ENCODE measurements around the gene ATP5IF1.

Gene ATP5IF1

GRCh38 chr1:28208818-28209441 lies 27.0 kb upstream of the ATP5IF1 start:
- DNase-seq = peak; percentile 70 to 75

DNA sequence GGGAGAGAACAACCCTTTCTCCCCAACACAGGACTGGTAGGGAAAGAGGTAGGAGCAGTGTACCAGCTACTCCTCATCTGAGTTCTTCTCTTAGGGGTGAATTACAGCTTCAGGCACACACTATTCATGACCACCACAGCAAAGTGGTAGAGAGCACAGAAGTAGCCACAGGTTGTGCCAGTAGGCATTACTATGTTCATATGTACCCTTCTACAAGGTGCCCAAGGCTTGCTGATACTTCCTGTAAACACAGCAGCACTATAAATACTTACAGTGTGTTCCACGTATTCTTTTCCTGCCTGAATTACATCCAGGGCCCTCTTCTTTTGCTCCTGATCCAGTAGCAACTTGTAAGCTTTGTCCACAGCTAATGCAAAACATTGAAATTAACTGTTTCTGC lies 26.2 kb upstream of the ATP5IF1 start:
- no peak for DNase-seq
- no peak for TF ChIP-seq POLR2A (IDR thresholded peaks at IDR 0.05; ENCODE audit: low read length)

More at GRCh38 chr1:28208818-28209441, 27.0 kb upstream of the ATP5IF1 start:
- TF ChIP-seq POLR2A (IDR thresholded peaks at IDR 0.05; ENCODE audit: low read length) = no peak
- no peak for TF ChIP-seq GATA1 (IDR thresholded peaks at IDR 0.05; ENCODE audit: low read depth, low read length)

DNA sequence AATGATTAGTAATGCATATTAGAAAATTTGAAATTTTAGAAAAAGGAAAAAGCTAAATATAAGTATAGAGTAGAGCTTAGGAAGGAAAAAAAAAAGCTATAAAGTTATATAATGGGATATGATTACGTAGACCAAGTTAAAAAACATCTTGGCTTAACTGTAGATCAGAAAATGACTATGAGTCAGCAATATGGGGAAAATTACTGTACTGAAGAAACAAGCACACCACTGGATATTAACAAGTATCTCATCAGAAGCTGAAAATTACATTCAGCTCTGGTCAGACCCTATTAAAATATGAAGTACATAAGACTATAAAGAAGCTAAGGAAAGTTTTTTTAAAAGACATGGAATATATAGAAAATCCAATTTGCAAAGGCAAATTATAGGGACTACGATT lies 22.6 kb upstream of the ATP5IF1 start:
- no peak for TF ChIP-seq POLR2A (IDR thresholded peaks at IDR 0.05; ENCODE audit: low read length)
- TF ChIP-seq GATA1 (IDR thresholded peaks at IDR 0.05; ENCODE audit: low read depth, low read length) = no peak
- DNase-seq = peak in 1 of 2 experiments; percentile 54

- DNase-seq = no peak
- no peak for TF ChIP-seq GATA1 (IDR thresholded peaks at IDR 0.05; ENCODE audit: low read depth, low read length)
- TF ChIP-seq POLR2A (IDR thresholded peaks at IDR 0.05; ENCODE audit: low read length) = no peak
Measured at GRCh38 chr1:28229089-28229488, 6.8 kb upstream of the ATP5IF1 start.

GRCh38 chr1:28229996-28230395 lies 5.9 kb upstream of the ATP5IF1 start:
- no peak for DNase-seq
- TF ChIP-seq POLR2A (IDR thresholded peaks at IDR 0.05; ENCODE audit: low read length) (no peak), GATA1 (IDR thresholded peaks at IDR 0.05; ENCODE audit: low read depth, low read length) (no peak)

DNA sequence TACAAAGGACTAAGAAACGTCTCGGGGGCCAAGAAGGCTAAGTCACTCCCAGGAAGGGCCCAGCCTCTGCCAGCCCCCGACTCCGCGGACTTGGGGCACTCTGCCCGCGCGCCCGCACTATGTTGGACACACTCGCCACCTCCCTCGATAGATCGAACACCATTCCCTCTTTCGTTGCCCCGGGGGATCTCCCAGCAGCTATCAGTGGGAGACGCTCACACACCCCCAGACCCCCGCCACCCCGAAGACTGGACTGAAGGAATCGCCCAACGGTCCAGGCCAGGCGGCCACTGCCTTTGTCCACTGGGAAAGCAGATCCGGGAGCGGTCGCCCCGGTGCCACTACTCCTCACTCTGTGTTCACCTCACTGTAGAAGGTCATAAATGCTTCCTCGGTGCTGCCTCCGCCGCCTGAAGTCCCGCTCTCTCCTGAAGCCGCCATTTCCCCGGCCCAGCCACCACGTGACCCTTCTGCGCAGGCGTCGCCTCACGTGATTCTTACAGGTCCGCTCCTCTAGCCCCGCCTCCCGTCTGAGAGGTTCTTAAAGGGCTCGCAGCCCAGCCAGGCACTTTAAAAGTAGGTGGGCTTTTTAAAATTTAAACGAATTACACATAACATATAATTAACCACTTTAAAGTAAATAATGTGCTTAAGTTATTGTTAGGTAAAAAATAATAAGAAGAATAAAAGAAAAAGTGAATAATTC lies 3.2 kb upstream of the ATP5IF1 start, which contains the start of gene DNAJC8:
DNAJC8 (minus strand) TSS at position 472 of the 706 bp plus-strand sequence; CDS start at position 441, 31 bp downstream.
- DNase-seq = peak; percentile 95 to 97
- TF ChIP-seq GATA1 (IDR thresholded peaks at IDR 0.05; ENCODE audit: low read depth, low read length) (no peak), POLR2A (IDR thresholded peaks at IDR 0.05; ENCODE audit: low read length) (peak; percentile 92)

- TF ChIP-seq POLR2A (IDR thresholded peaks at IDR 0.05; ENCODE audit: low read length) (no peak), GATA1 (IDR thresholded peaks at IDR 0.05; ENCODE audit: low read depth, low read length) (no peak)
- DNase-seq = no peak
Measured at GRCh38 chr1:28233264-28233606, 2.7 kb upstream of the ATP5IF1 start.

- peak; percentile 83 to 93 for DNase-seq
- no peak for TF ChIP-seq POLR2A (IDR thresholded peaks at IDR 0.05; ENCODE audit: low read length)
- no peak for TF ChIP-seq GATA1 (IDR thresholded peaks at IDR 0.05; ENCODE audit: low read depth, low read length)
Measured at GRCh38 chr1:28236656-28237322, 865 bp downstream of the ATP5IF1 start.

GRCh38 chr1:28239004-28239403 lies 3.1 kb downstream of the ATP5IF1 start:
- DNase-seq = no peak
- TF ChIP-seq POLR2A (IDR thresholded peaks at IDR 0.05; ENCODE audit: low read length) (no peak), GATA1 (IDR thresholded peaks at IDR 0.05; ENCODE audit: low read depth, low read length) (no peak)

GRCh38 chr1:28240024-28240423 lies 4.1 kb downstream of the ATP5IF1 start:
- no peak for DNase-seq
- TF ChIP-seq GATA1 (IDR thresholded peaks at IDR 0.05; ENCODE audit: low read depth, low read length) (no peak), POLR2A (IDR thresholded peaks at IDR 0.05; ENCODE audit: low read length) (peak; percentile 14)

GRCh38 chr1:28241638-28242241 lies 5.8 kb downstream of the ATP5IF1 start:
- DNase-seq = no peak
- TF ChIP-seq POLR2A (IDR thresholded peaks at IDR 0.05; ENCODE audit: low read length) (no peak), GATA1 (IDR thresholded peaks at IDR 0.05; ENCODE audit: low read depth, low read length) (no peak)

- TF ChIP-seq POLR2A (IDR thresholded peaks at IDR 0.05; ENCODE audit: low read length) (peak; percentile 22), GATA1 (IDR thresholded peaks at IDR 0.05; ENCODE audit: low read depth, low read length) (no peak)
- no peak for DNase-seq
Measured at GRCh38 chr1:28243685-28244311, 7.9 kb downstream of the ATP5IF1 start.

- DNase-seq = no peak
- TF ChIP-seq POLR2A (IDR thresholded peaks at IDR 0.05; ENCODE audit: low read length) (no peak), GATA1 (IDR thresholded peaks at IDR 0.05; ENCODE audit: low read depth, low read length) (no peak)
Measured at GRCh38 chr1:28244549-28245251, 8.8 kb downstream of the ATP5IF1 start.
